SK-N-SH (cell line): ENCODE data around the gene APRT. TPM values are rescaled to one million over a fixed set of nuclear protein-coding genes. Genes with fewer than 3 reads are reported as not detected.

Source experiments
- CTCF ChIA-PET: fragments of 300-600, 350-600 bp; formaldehyde crosslinking; extraction: SDS; loops from one replicate; lab custom pipeline; 2021; lab: Yijun Ruan, JAX
- POLR2A ChIA-PET: fragments of 350-600 bp; sonication (Branson Sonifier 250); formaldehyde crosslinking; extraction: SDS; loops from one replicate; lab custom pipeline; 2020; ENCODE audit warnings: antibody characterized with exemption, inconsistent platforms; lab: Yijun Ruan, JAX
- DNase-seq: peaks from one replicate; pipeline ENCODE4 v3.0.0; 2012
- H2AFZ ChIP-seq: fragments of 200-600 bp; sonication (generic); 2 replicates; pipeline ENCODE4 v1.8.1; 2016; ENCODE audit warnings: antibody characterized with exemption, mild to moderate bottlenecking, low read depth
- H3F3A ChIP-seq: fragments of 200-600 bp; sonication (generic); replicated peaks from 2 replicates; pipeline ENCODE3; 2016; ENCODE audit warnings: antibody characterized with exemption, mild to moderate bottlenecking; ENCODE audit not compliant: insufficient read depth
- H3K27ac ChIP-seq, 2 experiments: fragments of 200-500 bp in 1 of 2; fragments of 200-600 bp in 1 of 2; sonication (Bioruptor generic) in 1 of 2; sonication (generic), shearing (Covaris generic) in 1 of 2; 2 replicates each; pipeline versions ENCODE4 v1.5.1 to v1.6.1; 2014 to 2016; ENCODE audit warnings: low read depth in 2 of 2, inconsistent platforms in 1 of 2, low read length in 1 of 2, mild to moderate bottlenecking in 1 of 2, mixed read lengths in 1 of 2
- H3K27me3 ChIP-seq: fragments of 200-600 bp; sonication (generic), shearing (Covaris generic); 2 replicates; pipeline ENCODE4 v1.6.1; 2016; ENCODE audit warnings: mixed run types; ENCODE audit not compliant: insufficient read depth
- H3K36me3 ChIP-seq, 2 experiments: fragments of 200-500 bp in 1 of 2; fragments of 200-600 bp in 1 of 2; sonication (Bioruptor generic) in 1 of 2; sonication (generic) in 1 of 2; replicated peaks in 1 of 2; 2 replicates each; pipeline versions ENCODE3 to v1.5.1; 2014 to 2016; ENCODE audit warnings: low read length in 1 of 2, mild to moderate bottlenecking in 1 of 2; ENCODE audit not compliant: insufficient read depth in 2 of 2, control insufficient read depth in 1 of 2
- H3K4me1 ChIP-seq, 2 experiments: fragments of 200-500 bp in 1 of 2; fragments of 200-600 bp in 1 of 2; sonication (Bioruptor generic) in 1 of 2; sonication (generic), shearing (Covaris generic) in 1 of 2; 2 replicates each; pipeline versions ENCODE4 v1.5.1 to v1.6.1; 2014 to 2016; ENCODE audit warnings: low read depth in 1 of 2, low read length in 1 of 2, mixed run types in 1 of 2; ENCODE audit not compliant: insufficient read depth in 2 of 2, control insufficient read depth in 1 of 2
- H3K4me2 ChIP-seq: fragments of 200-600 bp; sonication (generic), shearing (Covaris generic); 2 replicates; pipeline ENCODE4 v1.6.1; 2017; ENCODE audit warnings: mixed run types
- H3K4me3 ChIP-seq, 2 experiments: fragments of 200-500 bp in 1 of 2; fragments of 200-600 bp in 1 of 2; sonication (Bioruptor generic) in 1 of 2; sonication (generic), shearing (Covaris generic) in 1 of 2; 2 replicates each; pipeline versions ENCODE4 v1.5.1 to v1.8.1; 2014 to 2016; ENCODE audit warnings: low read depth in 2 of 2, inconsistent platforms in 1 of 2, low read length in 1 of 2, mild to moderate bottlenecking in 1 of 2, mixed read lengths in 1 of 2, moderate library complexity in 1 of 2
- H3K79me2 ChIP-seq: fragments of 200-600 bp; sonication (generic); 2 replicates; pipeline ENCODE4 v1.8.1; 2017; ENCODE audit warnings: mild to moderate bottlenecking; ENCODE audit not compliant: insufficient read depth
- H3K9ac ChIP-seq: fragments of 200-600 bp; sonication (generic); 2 replicates; pipeline ENCODE4 v1.6.1; 2017; ENCODE audit warnings: mixed run types
- H3K9me2 ChIP-seq: fragments of 200-600 bp; sonication (generic); 2 replicates; pipeline ENCODE4 v1.6.1; 2017; ENCODE audit warnings: mixed run types
- H3K9me3 ChIP-seq: fragments of 200-600 bp; sonication (generic); 2 replicates; pipeline ENCODE4 v1.6.1; 2017; ENCODE audit warnings: mixed run types, mild to moderate bottlenecking, moderate library complexity
- H4K20me1 ChIP-seq: fragments of 200-600 bp; sonication (generic); 2 replicates; pipeline ENCODE4 v1.6.1; 2017; ENCODE audit warnings: mild to moderate bottlenecking, mixed run types; ENCODE audit not compliant: insufficient read depth
- EP300 ChIP-seq, 2 experiments: IDR thresholded peaks; 2 replicates each; pipeline versions ENCODE4 v1.4.0 to v1.6.1; 2012; ENCODE audit warnings: borderline replicate concordance in 1 of 2, low read depth in 1 of 2, low read length in 1 of 2
- FOSL2 ChIP-seq: IDR thresholded peaks from 2 replicates; pipeline ENCODE4 v1.4.0; 2012; ENCODE audit warnings: low read depth, mild to moderate bottlenecking, moderate library complexity, borderline replicate concordance
- GABPA ChIP-seq: IDR thresholded peaks from 2 replicates; pipeline ENCODE4 v1.4.0; 2012; ENCODE audit warnings: low read depth, mild to moderate bottlenecking
- JUND ChIP-seq: IDR thresholded peaks from 2 replicates; pipeline ENCODE4 v1.4.0; 2012
- MEF2A ChIP-seq: IDR thresholded peaks from 2 replicates; pipeline ENCODE4 v1.4.0; 2012; ENCODE audit warnings: low read depth, borderline replicate concordance
- MXI1 ChIP-seq: IDR thresholded peaks from 2 replicates; pipeline ENCODE4 v1.6.1; 2012; ENCODE audit warnings: mild to moderate bottlenecking, low read depth, low read length, improper control_type of control experiment
- NFIC ChIP-seq: IDR thresholded peaks from 2 replicates; pipeline ENCODE4 v1.4.0; 2012; ENCODE audit warnings: borderline replicate concordance
- POLR2AphosphoS5 ChIP-seq: IDR thresholded peaks from 2 replicates; pipeline ENCODE4 v1.6.1; 2012; ENCODE audit warnings: low read depth, low read length
- TAF1 ChIP-seq: IDR thresholded peaks from 2 replicates; pipeline ENCODE4 v1.6.1; 2012; ENCODE audit warnings: low read depth, mild to moderate bottlenecking, low read length, moderate library complexity, borderline replicate concordance
- WGBS: methylation state at CpG from one replicate; pipeline ENCODE4 v1.1.6; 2017; ENCODE audit warnings: low lambda C conversion rate; 5-methylcytosine and 5-hydroxymethylcytosine counted together
- polyA plus RNA-seq, 3 experiments: library from polyadenylated mRNA; depleted of rRNA; stranded (reverse); fragments of >200 nt; gene quantifications; 2 replicates each; pipeline ENCODE4 v1.2.3, GENCODE V29; 2012
- TF ChIP-seq, protein P1 (sequence below): fragments of 150-350 bp; IDR thresholded peaks from 2 replicates; pipeline ENCODE4 v1.6.1; 2016; ENCODE audit warnings: mild to moderate bottlenecking, low read depth, low read length
- TF ChIP-seq, protein P2 (sequence below): IDR thresholded peaks from 2 replicates; pipeline ENCODE4 v1.6.1; 2012; ENCODE audit warnings: mild to moderate bottlenecking, low read depth, low read length, moderate library complexity
- TF ChIP-seq, protein P3 (sequence below): IDR thresholded peaks from 2 replicates; pipeline ENCODE4 v1.4.0; 2012; ENCODE audit warnings: low read depth

APRT gene
- polyA plus RNA-seq, 1 of the 3 experiments (the other 2 are of a cell fraction), result 192 TPM

DNA sequence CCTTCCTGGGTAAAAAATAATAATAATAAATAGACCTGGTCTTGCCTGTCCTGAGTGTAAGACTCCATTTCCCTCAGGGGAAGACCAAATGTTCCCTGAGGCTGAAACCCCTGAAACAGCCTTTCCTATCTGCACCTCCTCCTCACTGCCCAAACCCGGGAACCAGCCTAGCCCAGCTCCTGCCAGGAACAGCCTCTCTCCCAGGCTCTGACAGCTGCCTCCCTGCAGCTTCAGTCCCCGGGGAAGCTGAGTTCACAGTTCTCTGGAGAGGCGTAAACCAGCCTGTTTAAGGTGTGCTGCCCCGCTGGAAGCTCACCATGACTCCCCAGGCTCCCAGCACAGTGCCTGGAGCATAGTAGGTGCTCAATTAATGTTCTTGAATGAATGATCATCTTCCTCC is 15.4 kb downstream of the APRT start (continued):
- no peak for TF ChIP-seq FOSL2
- TF ChIP-seq, protein P1, sequence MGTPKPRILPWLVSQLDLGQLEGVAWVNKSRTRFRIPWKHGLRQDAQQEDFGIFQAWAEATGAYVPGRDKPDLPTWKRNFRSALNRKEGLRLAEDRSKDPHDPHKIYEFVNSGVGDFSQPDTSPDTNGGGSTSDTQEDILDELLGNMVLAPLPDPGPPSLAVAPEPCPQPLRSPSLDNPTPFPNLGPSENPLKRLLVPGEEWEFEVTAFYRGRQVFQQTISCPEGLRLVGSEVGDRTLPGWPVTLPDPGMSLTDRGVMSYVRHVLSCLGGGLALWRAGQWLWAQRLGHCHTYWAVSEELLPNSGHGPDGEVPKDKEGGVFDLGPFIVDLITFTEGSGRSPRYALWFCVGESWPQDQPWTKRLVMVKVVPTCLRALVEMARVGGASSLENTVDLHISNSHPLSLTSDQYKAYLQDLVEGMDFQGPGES, result no peak
- TF ChIP-seq JUND, result no peak
- TF ChIP-seq, protein P2, sequence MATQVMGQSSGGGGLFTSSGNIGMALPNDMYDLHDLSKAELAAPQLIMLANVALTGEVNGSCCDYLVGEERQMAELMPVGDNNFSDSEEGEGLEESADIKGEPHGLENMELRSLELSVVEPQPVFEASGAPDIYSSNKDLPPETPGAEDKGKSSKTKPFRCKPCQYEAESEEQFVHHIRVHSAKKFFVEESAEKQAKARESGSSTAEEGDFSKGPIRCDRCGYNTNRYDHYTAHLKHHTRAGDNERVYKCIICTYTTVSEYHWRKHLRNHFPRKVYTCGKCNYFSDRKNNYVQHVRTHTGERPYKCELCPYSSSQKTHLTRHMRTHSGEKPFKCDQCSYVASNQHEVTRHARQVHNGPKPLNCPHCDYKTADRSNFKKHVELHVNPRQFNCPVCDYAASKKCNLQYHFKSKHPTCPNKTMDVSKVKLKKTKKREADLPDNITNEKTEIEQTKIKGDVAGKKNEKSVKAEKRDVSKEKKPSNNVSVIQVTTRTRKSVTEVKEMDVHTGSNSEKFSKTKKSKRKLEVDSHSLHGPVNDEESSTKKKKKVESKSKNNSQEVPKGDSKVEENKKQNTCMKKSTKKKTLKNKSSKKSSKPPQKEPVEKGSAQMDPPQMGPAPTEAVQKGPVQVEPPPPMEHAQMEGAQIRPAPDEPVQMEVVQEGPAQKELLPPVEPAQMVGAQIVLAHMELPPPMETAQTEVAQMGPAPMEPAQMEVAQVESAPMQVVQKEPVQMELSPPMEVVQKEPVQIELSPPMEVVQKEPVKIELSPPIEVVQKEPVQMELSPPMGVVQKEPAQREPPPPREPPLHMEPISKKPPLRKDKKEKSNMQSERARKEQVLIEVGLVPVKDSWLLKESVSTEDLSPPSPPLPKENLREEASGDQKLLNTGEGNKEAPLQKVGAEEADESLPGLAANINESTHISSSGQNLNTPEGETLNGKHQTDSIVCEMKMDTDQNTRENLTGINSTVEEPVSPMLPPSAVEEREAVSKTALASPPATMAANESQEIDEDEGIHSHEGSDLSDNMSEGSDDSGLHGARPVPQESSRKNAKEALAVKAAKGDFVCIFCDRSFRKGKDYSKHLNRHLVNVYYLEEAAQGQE, result no peak
- no peak for TF ChIP-seq NFIC

DNA sequence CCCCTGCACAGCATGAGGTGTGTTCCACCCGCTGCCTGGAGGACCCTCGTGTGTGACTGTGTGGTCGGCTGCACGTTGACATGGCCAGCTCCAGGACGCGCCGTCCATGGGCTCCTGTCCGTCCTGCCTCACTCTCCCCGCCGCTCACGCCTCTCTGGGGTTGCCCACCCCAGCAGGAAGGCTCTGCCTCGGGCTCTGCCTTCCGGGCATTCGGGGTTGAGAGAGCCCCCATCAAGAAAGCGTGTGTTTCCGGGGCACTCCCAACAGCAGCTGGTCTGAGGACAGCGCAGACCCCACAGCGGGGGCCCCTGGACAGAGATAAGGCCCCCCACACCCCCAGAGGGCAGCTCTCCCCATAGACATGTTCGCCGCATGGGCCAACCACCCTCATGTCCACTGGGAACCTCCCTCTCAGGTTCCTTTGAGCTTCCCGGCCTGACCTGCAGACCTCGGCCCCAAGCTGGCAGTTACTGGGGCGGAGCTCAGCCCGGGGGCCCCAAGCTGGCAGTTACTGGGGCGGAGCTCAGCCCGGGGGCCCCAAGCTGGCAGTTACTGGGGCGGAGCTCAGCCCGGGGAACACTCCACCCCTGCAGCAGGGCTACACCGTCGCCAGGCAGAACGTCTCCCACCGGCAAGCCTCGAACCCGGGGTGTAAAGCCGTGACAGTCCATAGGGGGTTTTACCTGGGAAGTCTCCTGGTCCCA is 18.3 kb downstream of the APRT start:
- WGBS, result 64% methylated on average over 11 of the region's 35 CpGs

More for the DNA sequence above, 18.3 kb downstream of the APRT start:
- no peak overlapping the region for H3K4me2 ChIP-seq
- ChIA-PET POLR2A (no interaction called here), CTCF (interaction anchor here (0.9 to 1.2 kb wide), 3 partner anchors 37 to 374 kb away, joined by 3 read pairs; no protein-coding TSS in a partner anchor)
- no peaks in the 10 kb centered on the region for H3K27me3 ChIP-seq
- H3F3A ChIP-seq, result no peaks in the 10 kb centered on the region
- H3K79me2 ChIP-seq, result no peaks in the 10 kb centered on the region
- no peaks in the 10 kb centered on the region for H3K36me3 ChIP-seq
- no peaks in the 10 kb centered on the region for H3K9me3 ChIP-seq
- no peak for DNase-seq
- H3K4me3 ChIP-seq, result no peak overlapping the region
- H2AFZ ChIP-seq, result no peak overlapping the region
- TF ChIP-seq MEF2A, result no peak
- no peak for TF ChIP-seq FOSL2
- no peak for TF ChIP-seq EP300 (IDR thresholded peaks at IDR 0.05; ENCODE audit: borderline replicate concordance in 1 of 2, low read depth in 1 of 2, low read length in 1 of 2)
- TF ChIP-seq POLR2AphosphoS5, result no peak
- TF ChIP-seq, protein P1, result no peak
- TF ChIP-seq, protein P3, sequence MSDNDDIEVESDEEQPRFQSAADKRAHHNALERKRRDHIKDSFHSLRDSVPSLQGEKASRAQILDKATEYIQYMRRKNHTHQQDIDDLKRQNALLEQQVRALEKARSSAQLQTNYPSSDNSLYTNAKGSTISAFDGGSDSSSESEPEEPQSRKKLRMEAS, result no peak
- TF ChIP-seq MXI1, result no peak
- TF ChIP-seq TAF1, result no peak
- no peak for TF ChIP-seq GABPA
- H3K27ac ChIP-seq, result no peak overlapping the region
- no peaks in the 10 kb centered on the region for H3K9me2 ChIP-seq
- no peak overlapping the region for H3K9ac ChIP-seq
- H3K4me1 ChIP-seq, result no peaks in the 10 kb centered on the region; a peak in 1 of 4 replicates
- no peaks in the 10 kb centered on the region for H4K20me1 ChIP-seq
